GM21619 (cell line): ENCODE data around the gene SOCS7.
"Not testable (repeated sequence)": the region's sequence is repeated elsewhere in the genome, so short reads cannot be mapped to it uniquely, and the experiment has no call there.

Source experiments
- ATAC-seq: cut with Tn5 transposase; IDR thresholded peaks from one replicate; pipeline ENCODE4 v1.9.1; 2021; ENCODE audit not compliant: unreplicated experiment

SOCS7 gene

DNA sequence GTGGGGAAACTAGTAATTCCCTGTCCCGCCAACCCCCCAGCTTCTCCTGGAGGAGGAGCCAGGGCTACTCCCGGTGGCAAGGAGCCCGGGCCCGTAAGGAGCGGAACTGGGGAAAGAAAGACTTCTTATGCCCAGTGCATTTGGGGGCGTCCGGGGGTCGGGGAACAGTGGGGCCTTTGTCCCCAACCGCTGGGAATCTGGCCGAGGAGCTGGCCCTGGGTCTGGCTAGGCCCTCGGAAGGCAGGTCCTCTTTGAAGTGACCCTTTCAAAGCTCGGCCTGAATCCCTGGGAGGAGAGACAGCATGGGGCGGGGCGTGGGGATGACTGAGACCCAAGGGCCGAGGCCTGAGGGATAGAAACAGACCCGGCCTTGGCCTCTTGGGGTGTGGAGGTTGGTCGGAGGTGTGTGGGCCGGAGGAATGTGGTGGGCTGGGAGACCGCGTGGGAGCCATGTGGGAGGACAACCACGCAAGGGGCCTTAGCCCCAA is 82.6 kb downstream of the SOCS7 start:
- no peak for ATAC-seq

DNA sequence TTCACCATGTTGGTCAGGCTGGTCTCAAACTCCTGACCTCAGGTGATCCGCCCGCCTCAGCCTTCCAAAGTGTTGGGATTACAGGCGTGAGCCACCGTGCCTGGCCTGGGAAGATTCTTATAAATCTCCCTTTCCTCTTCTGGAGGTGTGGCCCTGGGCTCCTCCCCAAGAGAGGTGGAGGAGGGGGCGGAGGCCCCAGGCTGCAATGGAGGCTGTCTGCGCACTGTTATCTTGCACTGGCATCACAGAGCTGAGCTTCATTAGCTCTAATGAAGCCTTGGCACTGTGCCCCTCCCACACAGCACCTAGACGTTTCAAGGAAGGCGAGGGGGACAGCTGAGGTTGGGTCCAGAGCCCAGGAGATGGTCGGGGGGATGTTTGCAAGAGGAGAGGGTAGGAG is 84.2 kb downstream of the SOCS7 start:
- no peak for ATAC-seq

DNA sequence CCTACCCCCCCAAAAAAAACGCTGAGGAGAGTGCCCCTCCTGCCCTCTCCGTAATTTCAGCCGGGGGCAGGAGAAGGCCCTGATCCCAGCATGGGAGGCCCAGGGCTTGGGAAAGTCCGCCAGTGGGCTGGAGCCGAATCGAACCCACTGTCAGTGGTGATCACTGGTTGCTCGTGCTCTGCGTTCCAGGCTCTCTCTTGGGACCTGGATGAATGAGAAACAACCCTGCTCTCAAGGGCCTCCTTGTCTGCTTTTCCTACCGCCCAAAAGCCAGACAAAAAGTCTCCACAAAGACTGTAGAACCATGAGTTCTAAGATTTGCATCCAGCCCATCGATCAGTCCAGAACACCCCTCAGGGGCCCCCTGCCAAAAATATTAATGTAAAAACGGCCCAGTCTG is 84.7 kb downstream of the SOCS7 start:
- no peak for ATAC-seq

- not testable (repeated sequence) for ATAC-seq
These were observed 85.7 kb downstream of the SOCS7 start for GRCh38 chr17:38437313-38437712.

GRCh38 chr17:38439436-38439835 is 87.8 kb downstream of the SOCS7 start:
- ATAC-seq = no peak

DNA sequence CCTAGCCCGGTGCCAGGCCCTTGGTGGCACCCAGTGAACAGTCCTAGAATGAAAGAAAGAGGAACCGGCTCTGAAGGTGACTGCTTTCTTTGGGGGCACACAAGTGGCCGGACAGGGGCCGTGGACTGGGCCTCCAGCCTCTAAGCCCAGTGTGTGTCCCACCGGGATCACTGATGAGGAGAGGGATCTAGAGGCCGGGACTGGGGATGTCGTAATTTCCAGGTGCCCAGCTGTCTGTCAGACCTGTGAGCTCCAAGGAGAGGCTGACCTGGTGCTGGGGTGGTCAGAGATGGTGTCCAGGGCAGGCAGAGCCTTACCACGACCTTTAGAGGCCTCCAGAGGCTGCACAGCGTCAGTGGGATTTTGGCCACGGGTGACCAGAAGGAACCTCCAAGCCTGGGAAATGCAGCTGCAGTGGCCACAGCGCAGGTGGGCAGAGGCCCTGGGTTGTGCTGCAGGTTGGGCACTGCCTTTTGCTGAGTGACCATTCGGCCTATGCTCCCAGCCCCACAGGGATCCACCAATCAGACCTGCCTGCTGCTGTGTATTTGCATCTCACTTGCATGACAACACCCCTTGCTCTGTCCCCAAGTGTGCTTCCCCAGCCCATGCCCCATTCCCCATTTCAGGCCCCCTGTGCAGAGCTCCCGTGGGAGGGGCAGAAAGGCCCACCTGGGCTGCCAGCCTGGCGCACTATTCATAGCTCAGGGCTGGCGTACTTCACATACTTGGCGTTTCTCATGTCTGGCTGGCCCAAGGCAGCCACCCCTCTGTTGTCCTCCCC is 89.2 kb downstream of the SOCS7 start:
- ATAC-seq = no peak

DNA sequence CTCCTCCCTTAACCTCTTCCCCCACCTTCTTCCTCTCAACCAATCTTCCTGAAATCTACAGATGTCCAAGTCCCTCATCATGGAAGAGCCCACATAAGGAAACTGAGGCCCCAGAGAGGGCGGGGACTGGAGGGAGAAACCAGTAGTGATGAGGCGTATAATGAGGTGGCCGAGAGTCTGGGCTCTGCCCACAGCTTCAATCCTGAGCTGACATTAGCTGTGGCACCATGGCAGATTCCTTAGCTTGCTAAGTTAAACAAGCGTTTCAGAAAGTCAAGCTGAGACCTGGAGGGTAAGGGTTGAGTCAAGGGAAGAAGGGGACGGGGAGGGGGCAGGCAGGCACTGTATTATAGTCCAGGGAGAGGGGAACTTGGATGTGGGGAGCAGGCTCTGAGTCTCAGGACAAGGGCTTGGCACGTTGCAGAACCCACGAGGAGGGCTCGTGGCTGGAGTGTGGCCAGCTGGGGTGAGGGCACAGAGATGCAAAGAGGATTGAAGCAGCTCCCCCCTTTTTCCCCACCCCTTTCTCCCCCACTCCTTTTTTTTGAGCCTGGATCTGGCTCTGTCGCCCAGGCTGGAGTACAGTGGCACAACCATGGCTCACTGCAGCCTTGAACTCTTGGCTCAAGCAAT is 89.9 kb downstream of the SOCS7 start:
- ATAC-seq = no peak

GRCh38 chr17:38442548-38442947 is 90.9 kb downstream of the SOCS7 start:
- no peak for ATAC-seq

GRCh38 chr17:38443356-38444031 is 91.8 kb downstream of the SOCS7 start:
- ATAC-seq = no peak

DNA sequence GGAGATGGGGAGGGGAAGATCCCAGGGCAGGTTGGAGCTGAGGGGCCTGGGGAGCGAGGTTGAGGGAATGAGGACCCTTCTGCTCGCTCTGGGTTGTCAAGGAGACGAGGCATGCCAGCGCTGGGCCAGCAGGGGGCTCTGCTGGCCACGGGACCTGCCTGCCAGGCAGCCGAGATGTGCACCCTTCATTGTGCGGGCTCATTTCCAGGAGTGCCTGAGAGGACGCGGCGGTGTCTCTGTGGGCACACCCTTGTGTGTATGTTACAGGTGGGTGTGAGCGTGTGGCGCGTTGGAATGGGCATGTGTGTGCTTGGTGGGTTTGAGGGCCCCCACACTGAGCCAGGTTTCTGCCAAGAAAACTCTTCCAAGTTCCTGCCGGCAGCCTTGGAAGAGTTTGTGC is 92.5 kb downstream of the SOCS7 start:
- no peak for ATAC-seq

DNA sequence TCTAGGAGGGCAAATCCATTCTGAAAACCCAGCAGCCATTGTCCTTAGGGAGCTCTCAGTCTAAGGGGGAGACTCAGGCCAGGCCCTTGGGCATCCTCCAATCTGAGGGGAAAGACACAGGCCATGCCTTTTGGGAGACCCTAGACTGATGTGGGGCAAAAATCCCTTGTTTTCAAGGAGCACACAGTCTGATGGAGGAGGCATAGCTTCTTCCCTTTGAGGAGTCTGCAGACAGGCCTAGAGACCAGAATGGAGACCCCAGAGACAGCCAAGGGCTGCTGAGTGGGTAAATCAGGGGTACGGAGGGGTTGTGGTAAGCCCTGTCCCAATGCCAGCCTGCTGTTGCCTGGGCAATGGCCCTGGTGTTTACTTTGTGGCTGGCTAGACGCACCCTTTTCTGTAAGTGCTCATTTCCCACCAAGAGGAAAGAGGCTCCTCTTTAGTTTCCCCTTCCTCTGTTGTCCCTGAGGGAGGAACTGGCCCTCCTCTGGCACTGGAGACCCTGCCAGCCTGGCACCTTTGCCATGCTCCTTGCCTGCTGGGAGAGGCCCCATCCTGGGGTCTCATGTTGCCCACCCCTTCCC is 96.0 kb downstream of the SOCS7 start:
- no peak for ATAC-seq

DNA sequence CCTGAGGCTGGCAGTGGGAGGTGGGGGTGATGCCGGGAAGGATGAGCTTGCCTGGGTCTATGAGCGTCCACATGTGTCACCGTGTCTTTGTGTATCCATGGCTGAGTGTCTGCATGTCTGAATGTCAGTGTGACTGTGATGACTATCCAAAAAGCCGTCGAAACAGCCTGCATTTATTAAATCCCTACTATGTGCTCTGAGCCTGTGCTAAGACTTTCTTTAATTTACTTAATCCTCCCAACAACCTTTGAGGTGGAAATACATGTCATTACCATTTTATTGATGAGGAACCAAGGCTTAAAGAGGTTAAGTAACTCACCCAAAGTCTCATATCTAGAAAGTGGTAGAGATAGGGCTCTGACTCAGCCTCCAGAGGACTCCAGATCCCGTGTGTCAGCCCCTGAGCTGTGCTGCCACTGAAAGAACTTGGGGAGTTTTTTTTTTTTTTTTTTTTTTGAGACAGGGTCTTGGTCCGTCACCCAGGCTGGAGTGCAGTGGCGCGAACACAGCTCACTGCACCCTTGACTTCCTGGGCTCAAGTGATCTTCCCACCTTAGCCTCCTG is 96.6 kb downstream of the SOCS7 start:
- ATAC-seq = no peak

DNA sequence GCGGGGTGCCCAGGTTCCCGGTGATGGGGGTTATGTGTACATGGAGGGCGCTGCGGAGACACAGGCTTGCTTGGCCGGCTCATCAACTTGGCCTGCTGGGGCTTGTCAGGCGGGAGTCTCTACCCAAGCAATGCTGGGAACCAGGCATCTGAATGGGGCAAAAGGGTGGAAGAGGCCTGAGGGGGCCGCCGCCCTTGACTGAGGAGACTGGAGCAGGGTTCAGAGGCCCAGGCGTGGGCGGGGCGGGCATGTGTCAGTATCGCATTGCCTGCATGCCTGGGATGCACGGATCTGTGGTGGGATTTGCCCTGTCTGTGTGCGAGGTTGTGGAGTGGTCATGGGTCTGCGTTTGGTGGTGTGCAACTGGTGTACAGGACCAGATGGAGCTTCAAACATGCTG is 97.7 kb downstream of the SOCS7 start:
- no peak for ATAC-seq

DNA sequence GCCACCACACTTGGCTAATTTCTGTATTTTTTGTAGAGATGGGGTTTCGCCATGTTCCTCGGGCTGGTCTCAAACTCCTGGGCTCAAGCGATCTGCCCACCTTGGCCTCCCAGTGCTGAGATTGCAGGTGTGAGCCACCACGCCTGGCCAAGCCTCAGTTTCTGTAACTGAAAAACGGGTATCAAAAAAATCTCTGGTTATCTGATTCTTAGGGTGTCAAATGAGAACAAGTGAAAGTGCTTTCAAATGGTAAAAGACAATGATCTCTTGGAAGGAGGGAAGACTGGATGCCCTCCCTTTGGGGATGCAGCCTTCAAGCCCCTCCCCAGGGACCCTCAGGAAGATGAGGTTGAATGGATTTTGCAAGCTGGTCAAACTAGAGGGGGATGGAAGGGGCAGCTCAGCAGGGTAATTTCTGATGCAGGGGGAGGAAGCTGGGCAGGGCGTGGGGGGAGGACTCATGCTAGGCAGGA is 98.9 kb downstream of the SOCS7 start:
- ATAC-seq = no peak

- ATAC-seq = no peak
These were observed 99.6 kb downstream of the SOCS7 start for GRCh38 chr17:38451030-38451839.

GRCh38 chr17:38451840-38452529 is 100.3 kb downstream of the SOCS7 start:
- ATAC-seq = no peak

GRCh38 chr17:38452719-38453118 is 101.1 kb downstream of the SOCS7 start:
- ATAC-seq = no peak

DNA sequence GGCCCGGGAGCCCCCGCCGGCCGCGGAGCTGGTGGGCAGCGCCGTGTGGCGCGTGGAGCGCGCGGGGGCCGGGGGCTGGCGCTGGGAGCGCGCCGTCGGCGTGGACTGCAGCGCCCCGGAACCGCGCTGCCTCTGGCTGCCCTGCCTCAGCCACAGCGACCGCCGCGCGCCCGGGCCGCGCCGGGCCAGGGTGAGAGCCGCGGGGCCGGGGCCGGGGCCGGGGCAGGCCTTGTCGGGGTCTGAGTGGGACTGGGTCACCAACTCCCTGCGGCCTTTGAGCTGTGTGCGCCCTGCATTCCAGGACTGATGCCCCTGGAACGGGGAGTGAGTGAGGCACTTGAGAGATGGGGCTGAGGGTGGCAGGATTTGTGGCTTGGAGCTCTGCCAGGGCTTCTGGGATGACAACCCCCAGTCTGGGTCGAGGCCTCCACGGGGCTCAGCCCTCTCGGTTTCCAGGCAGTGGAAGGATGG is 102.3 kb downstream of the SOCS7 start:
- ATAC-seq = no peak

- ATAC-seq = no peak
These were observed 102.9 kb downstream of the SOCS7 start for GRCh38 chr17:38454532-38454931.
